RPMI8226 (cell line): ENCODE results near the gene FGF16.
"Not testable (repeated sequence)": the region's sequence is repeated elsewhere in the genome, so short reads cannot be mapped to it uniquely, and the experiment has no call there.

Source experiments
- DNase-seq: peaks from one replicate; pipeline ENCODE4 v3.0.0-alpha.2; 2015

The FGF16 gene

GRCh38 chrX:77446908-77447652 lies at the start of gene FGF16:
Gene FGF16, plus strand, starts transcription at chrX:77447389. Its CDS starts 286 bp downstream, at chrX:77447675.
- no peak for DNase-seq

GRCh38 chrX:77398330-77398954 lies 48.7 kb upstream of the FGF16 start:
- DNase-seq = no peak

GRCh38 chrX:77404419-77404818 lies 42.8 kb upstream of the FGF16 start:
- DNase-seq = no peak

- not testable (repeated sequence) for DNase-seq
These were observed 39.4 kb upstream of the FGF16 start for GRCh38 chrX:77407821-77408220.

- no peak for DNase-seq
These were observed 34.6 kb upstream of the FGF16 start for GRCh38 chrX:77412631-77413030.

- DNase-seq = no peak
These were observed 32.0 kb upstream of the FGF16 start for GRCh38 chrX:77415161-77415560.

- no peak for DNase-seq
These were observed 31.3 kb upstream of the FGF16 start for GRCh38 chrX:77415882-77416281.

- DNase-seq = no peak
These were observed 24.1 kb upstream of the FGF16 start for GRCh38 chrX:77422891-77423648.

- DNase-seq = no peak
These were observed 20.4 kb upstream of the FGF16 start for GRCh38 chrX:77426811-77427210.

GRCh38 chrX:77427611-77428010 lies 19.6 kb upstream of the FGF16 start:
- no peak for DNase-seq

- no peak for DNase-seq
These were observed 18.6 kb upstream of the FGF16 start for GRCh38 chrX:77428551-77428950.

GRCh38 chrX:77431227-77431626 lies 16.0 kb upstream of the FGF16 start:
- no peak for DNase-seq

GRCh38 chrX:77433001-77433400 lies 14.2 kb upstream of the FGF16 start:
- no peak for DNase-seq

- DNase-seq = no peak
These were observed 12.2 kb upstream of the FGF16 start for GRCh38 chrX:77434962-77435361.

GRCh38 chrX:77436271-77436670 lies 10.9 kb upstream of the FGF16 start:
- no peak for DNase-seq

- no peak for DNase-seq
These were observed 10.5 kb upstream of the FGF16 start for GRCh38 chrX:77436682-77437081.

- DNase-seq = no peak
These were observed 6.9 kb upstream of the FGF16 start for GRCh38 chrX:77440330-77440729.

- no peak for DNase-seq
These were observed 6.2 kb upstream of the FGF16 start for GRCh38 chrX:77441033-77441432.

- DNase-seq = no peak
These were observed 5.7 kb upstream of the FGF16 start for GRCh38 chrX:77441479-77441878.

- no peak for DNase-seq
These were observed 4.5 kb upstream of the FGF16 start for GRCh38 chrX:77442728-77443127.

GRCh38 chrX:77444075-77444474 lies 3.1 kb upstream of the FGF16 start:
- no peak for DNase-seq

- no peak for DNase-seq
These were observed 2.6 kb upstream of the FGF16 start for GRCh38 chrX:77444545-77444944.

GRCh38 chrX:77446029-77446585 lies 1.1 kb upstream of the FGF16 start:
- no peak for DNase-seq
